ENCODE measurements around the gene ZNF668. TPM values are rescaled to one million over a fixed set of nuclear protein-coding genes. Genes with fewer than 3 reads are reported as not detected.

ZNF668 gene
- total and polyA plus RNA-seq, 2 of the 13 experiments (the other 11 are each of a cell fraction or from before 2014, with no cell fraction given) = 3.8 to 9.8 TPM

DNA sequence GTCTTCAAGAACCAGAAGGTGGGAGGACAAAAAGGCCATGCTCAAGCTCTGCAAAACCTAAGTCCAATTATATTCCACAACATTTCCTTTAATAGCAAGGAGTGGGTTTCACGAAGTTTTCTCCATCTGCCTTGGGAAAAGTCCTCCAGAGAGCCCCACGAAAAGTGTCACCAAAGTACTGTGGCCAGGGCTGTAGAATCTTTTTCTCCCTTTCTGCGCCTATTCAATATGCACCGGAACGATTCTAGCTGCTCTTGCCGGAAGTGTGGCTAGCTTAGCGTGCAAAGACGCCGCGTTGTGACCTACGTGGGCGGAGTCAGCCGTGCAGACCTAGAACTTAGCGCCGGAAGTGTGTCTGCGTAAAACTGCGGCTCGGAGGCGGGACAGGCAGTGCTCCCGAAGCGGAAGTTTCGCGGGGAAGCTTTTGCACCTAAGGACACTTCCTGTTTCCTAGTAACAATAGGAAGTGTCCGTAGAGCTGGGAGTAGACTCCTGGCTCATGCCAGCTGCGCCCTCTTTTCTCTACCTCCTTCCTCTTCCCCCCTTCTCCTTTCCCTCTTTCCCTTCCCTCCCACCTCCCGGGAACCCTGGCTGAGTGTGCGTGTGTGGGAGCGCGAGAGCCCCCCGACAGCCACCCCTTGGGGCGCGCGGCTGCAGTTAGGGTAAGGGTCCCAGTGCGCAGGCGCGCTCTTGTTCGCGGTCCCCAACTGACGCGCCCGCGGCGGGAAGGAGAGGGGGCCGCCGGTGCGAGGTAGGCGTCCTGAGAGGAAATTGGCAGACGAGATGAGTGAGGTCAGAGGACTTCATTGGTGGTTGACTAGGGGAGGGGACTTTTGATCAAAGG, at the start of gene ZNF668, which contains the start of gene ZNF646 (continued):
- TF ChIP-seq E2F2 (CRISPR knock-in tag; IDR thresholded peaks at IDR 0.05; ENCODE audit: borderline replicate concordance) (no peak; the same call in 1 of the 2 replicates), KDM4B (CRISPR knock-in tag; IDR thresholded peaks at IDR 0.05) (peak; percentile 74; the same call in 1 of the 2 replicates), ZNF530 (CRISPR knock-in tag; IDR thresholded peaks at IDR 0.05; ENCODE audit: low read depth) (no peak), ZSCAN12 (CRISPR knock-in tag; IDR thresholded peaks at IDR 0.05) (no peak), PCBP2 (optimal IDR thresholded peaks at IDR 0.05; ENCODE audit: low read depth, low read length, poor library complexity, severe bottlenecking) (peak; percentile 73), TRIM24 (CRISPR knock-in tag; IDR thresholded peaks at IDR 0.05) (no peak), DNMT1 (CRISPR knock-in tag; IDR thresholded peaks at IDR 0.05) (no peak), STAT5B (CRISPR knock-in tag; IDR thresholded peaks at IDR 0.05) (0 out of 2 replicates have a peak, but pooled peaks have one; percentile 67), ZNF234 (CRISPR knock-in tag; conservative IDR thresholded peaks at IDR 0.05) (no peak), TEAD2 (CRISPR knock-in tag; IDR thresholded peaks at IDR 0.05) (no peak), FIP1L1 (IDR thresholded peaks at IDR 0.05; ENCODE audit: borderline replicate concordance, insufficient read depth, low read depth, low read length) (peak; percentile 96; the same call in 1 of the 2 replicates), ZNF263 (CRISPR knock-in tag; IDR thresholded peaks at IDR 0.05) (peak; percentile 100), SMC3 (IDR thresholded peaks at IDR 0.05; ENCODE audit: low read length) (0 out of 2 replicates have a peak, but pooled peaks have one; percentile 24), FOXA1 (IDR thresholded peaks at IDR 0.05) (no peak), FOXA1 (CRISPR knock-in tag; IDR thresholded peaks at IDR 0.05) (peak; percentile 59), MAFG (CRISPR knock-in tag; IDR thresholded peaks at IDR 0.05) (no peak), ATF7 (IDR thresholded peaks at IDR 0.05) (no peak), ATF7 (CRISPR knock-in tag; IDR thresholded peaks at IDR 0.05) (0 out of 2 replicates have a peak, but pooled peaks have one; percentile 43), ARNTL (CRISPR knock-in tag; IDR thresholded peaks at IDR 0.05) (no peak; the same call in 1 of the 2 replicates), PAWR (CRISPR knock-in tag; IDR thresholded peaks at IDR 0.05; ENCODE audit: borderline replicate concordance) (no peak), TAF15 (IDR thresholded peaks at IDR 0.05; ENCODE audit: low read depth, low read length, poor library complexity, severe bottlenecking) (no peak), ZNF782 (CRISPR knock-in tag; IDR thresholded peaks at IDR 0.05; ENCODE audit: borderline replicate concordance) (no peak; the same call in 1 of the 2 replicates), GABPB1 (CRISPR knock-in tag; IDR thresholded peaks at IDR 0.05) (peak; percentile 94), SIN3A (IDR thresholded peaks at IDR 0.05; ENCODE audit: borderline replicate concordance, low read depth, low read length) (peak; percentile 92), MYC (CRISPR knock-in tag; IDR thresholded peaks at IDR 0.05; ENCODE audit: borderline replicate concordance) (peak; percentile 72)

Measured in HepG2 (cell line).